Measurements from ENCODE around the gene PRKAG1. TPM values are rescaled to one million over a fixed set of nuclear protein-coding genes. Genes with fewer than 3 reads are reported as not detected.

The PRKAG1 gene
- polyA plus RNA-seq, 2 of the 4 experiments (the other 2 are of a cell fraction) = 40.0 to 100 TPM

GRCh38 chr12:49046129-49046895, 27.7 kb upstream of the PRKAG1 start:
- ChIA-PET CTCF (interaction anchor here (0.7 to 2.3 kb wide), 11 partner anchors 16 to 231 kb away, joined by 3 to 8 read pairs (median 3); partner anchors contain the start of gene TUBA1B), POLR2A (interaction anchor here (0.6 kb wide), 1 partner anchor 22 kb away, joined by 5 read pairs; no protein-coding TSS in a partner anchor)
- Histone ChIP-seq H3K9me3 (no peaks in the 10 kb centered on the region), H3K4me1 (peaks cover 15% of the 10 kb centered on the region), H3K4me3 (no peak overlapping the region), H3K4me2 (no peak overlapping the region), H3K27ac (no peak overlapping the region)
- TF ChIP-seq JUN (IDR thresholded peaks at IDR 0.05) (no peak), MYC (IDR thresholded peaks at IDR 0.05; ENCODE audit: borderline replicate concordance, low read length) (no peak), EHF (CRISPR knock-in tag; IDR thresholded peaks at IDR 0.05) (no peak), RNF2 (IDR thresholded peaks at IDR 0.05; ENCODE audit: borderline replicate concordance, low read depth) (no peak)
- 91% methylated on average over 12 of the region's 12 CpGs for WGBS (ENCODE audit: missing lambda C conversion rate)
- no peak for FAIRE-seq
- no peak for DNase-seq (ENCODE audit: low read depth in 1 of 2, low spot score in 1 of 2)
- ATAC-seq = no peak

- H3K9me3 ChIP-seq = no peaks in the 10 kb centered on the region
- no peak overlapping the region for H3K4me2 ChIP-seq
- peaks cover 4% of the 10 kb centered on the region for H3K4me1 ChIP-seq
- FAIRE-seq (no peak), DNase-seq (ENCODE audit: low read depth in 1 of 2, low spot score in 1 of 2) (no peak), ATAC-seq (no peak)
- H3K27ac ChIP-seq = no peak overlapping the region
- WGBS (ENCODE audit: missing lambda C conversion rate) = 96% methylated on average over 12 of the region's 12 CpGs
- ChIA-PET CTCF (interaction anchor here (0.8 to 3.8 kb wide), 13 partner anchors 14 to 57 kb away, joined by 3 to 34 read pairs (median 5); partner anchors contain the start of gene KMT2D), POLR2A (no interaction called here)
- no peak overlapping the region for H3K4me3 ChIP-seq
- no peak for TF ChIP-seq EP300 (IDR thresholded peaks at IDR 0.05)
- no peak for TF ChIP-seq POLR2AphosphoS2 (conservative IDR thresholded peaks at IDR 0.05; ENCODE audit: low read length)
- no peak for TF ChIP-seq NPAS2 (CRISPR knock-in tag; IDR thresholded peaks at IDR 0.05; ENCODE audit: borderline replicate concordance)
- TF ChIP-seq EHMT2 (IDR thresholded peaks at IDR 0.05; ENCODE audit: low read depth) = no peak
- no peak for TF ChIP-seq BCL3 (IDR thresholded peaks at IDR 0.05)
- TF ChIP-seq RNF2 (IDR thresholded peaks at IDR 0.05; ENCODE audit: borderline replicate concordance, low read depth) = no peak
- TF ChIP-seq EHF (CRISPR knock-in tag; IDR thresholded peaks at IDR 0.05) = no peak
- TF ChIP-seq E2F6 (IDR thresholded peaks at IDR 0.05; ENCODE audit: borderline replicate concordance, low read depth) = no peak
These were observed 26.1 kb upstream of the PRKAG1 start for GRCh38 chr12:49044660-49045059.

- H3K4me2 ChIP-seq = no peak overlapping the region
- H3K4me3 ChIP-seq = no peak overlapping the region
- ChIA-PET POLR2A (no interaction called here), CTCF (interaction anchor here (0.7 to 3.8 kb wide), 24 partner anchors 9 to 207 kb away, joined by 3 to 34 read pairs (median 5); partner anchors contain the start of gene KMT2D)
- WGBS (ENCODE audit: missing lambda C conversion rate) = 69% methylated on average over 11 of the region's 11 CpGs
- FAIRE-seq (no peak), ATAC-seq (peak; percentile 62 to 86; a peak in 5 of 6 replicates), DNase-seq (ENCODE audit: low read depth in 1 of 2, low spot score in 1 of 2) (peak; percentile 73 to 74)
- TF ChIP-seq RCOR1 (IDR thresholded peaks at IDR 0.05; ENCODE audit: low read depth, low read length) = no peak
- no peak for TF ChIP-seq KDM5A (IDR thresholded peaks at IDR 0.05)
- peak; percentile 55 for TF ChIP-seq CTCF (IDR thresholded peaks at IDR 0.05)
- no peak for TF ChIP-seq ZFP36 (IDR thresholded peaks at IDR 0.05; ENCODE audit: borderline replicate concordance, partially characterized antibody)
- no peak for TF ChIP-seq ZSCAN20 (CRISPR knock-in tag; IDR thresholded peaks at IDR 0.05)
- TF ChIP-seq RNF2 (IDR thresholded peaks at IDR 0.05; ENCODE audit: borderline replicate concordance, low read depth) = no peak
- TF ChIP-seq EP300 (IDR thresholded peaks at IDR 0.05) = no peak
- no peak for TF ChIP-seq CBX8 (IDR thresholded peaks at IDR 0.05)
- TF ChIP-seq EHF (CRISPR knock-in tag; IDR thresholded peaks at IDR 0.05) = no peak
- H3K9me3 ChIP-seq = no peaks in the 10 kb centered on the region
- no peaks in the 10 kb centered on the region for H3K4me1 ChIP-seq
- no peak overlapping the region for H3K27ac ChIP-seq
These were observed 25.3 kb upstream of the PRKAG1 start for GRCh38 chr12:49043856-49044258.

Data from A549 (cell line).